HL-60/S4 treated with phorbol 12-myristate 13-acetate at 8.2 ng/mL for 4 days and 3 days (cell line): ENCODE data around the gene ZNG1B.
"Not testable (repeated sequence)": the region's sequence is repeated elsewhere in the genome, so short reads cannot be mapped to it uniquely, and the experiment has no call there.

ENCODE experiments used
- in situ Hi-C: fragments of 300-500 bp; cut with MboI; formaldehyde crosslinking; loops from 2 replicates; pipeline ENCODE4 v1.15.0; 2022; ENCODE audit warnings: low sequenced_read_pairs

The ZNG1B gene

DNA sequence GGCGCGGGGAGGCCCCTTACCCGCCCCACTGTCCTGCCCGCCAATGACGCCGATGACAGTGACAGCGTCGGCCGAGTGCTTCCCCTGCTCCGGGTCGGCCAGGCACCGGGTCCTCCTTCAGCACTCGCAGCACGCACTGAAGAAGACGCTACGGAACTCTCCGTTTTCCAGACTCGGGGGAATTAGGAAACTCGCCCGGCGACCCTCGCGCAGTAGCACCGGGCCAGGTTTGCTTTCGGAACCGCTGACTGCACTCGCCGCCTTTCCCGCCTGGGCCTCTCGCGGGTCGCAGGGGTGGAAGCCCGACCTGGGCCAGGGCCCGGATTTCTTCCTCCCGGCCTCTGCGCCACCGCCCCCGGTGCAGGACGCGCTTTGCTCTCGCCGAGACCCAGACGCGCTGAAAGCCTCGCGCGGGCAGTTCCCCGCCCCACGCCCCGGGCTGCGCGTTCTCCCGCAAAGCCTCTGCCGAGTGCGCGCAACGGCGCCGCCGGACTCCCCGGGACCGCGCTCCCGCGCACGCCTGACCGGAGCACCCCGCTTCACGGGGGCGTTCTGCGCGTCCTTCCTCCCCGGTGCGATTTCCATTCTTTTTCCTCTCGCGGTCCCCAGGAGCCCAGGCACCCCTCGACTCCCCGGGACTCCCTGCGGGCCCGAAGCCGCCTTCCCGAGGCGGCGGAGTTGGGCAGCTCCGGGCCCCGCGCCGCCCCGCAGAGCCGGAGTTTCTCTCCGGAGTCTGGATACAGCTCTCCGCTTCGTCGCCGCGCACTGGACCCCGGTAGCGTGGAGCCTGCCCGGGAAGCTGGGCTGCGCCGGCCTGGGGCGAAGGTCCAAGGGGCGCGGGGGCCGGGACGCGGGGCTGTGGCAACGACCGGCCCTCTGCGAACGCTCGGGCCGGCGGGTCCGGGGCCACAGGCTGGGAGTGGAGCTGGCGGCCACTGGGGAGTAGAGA lies 65.9 kb downstream of the ZNG1B start:
- in situ Hi-C loops = not testable (repeated sequence)

DNA sequence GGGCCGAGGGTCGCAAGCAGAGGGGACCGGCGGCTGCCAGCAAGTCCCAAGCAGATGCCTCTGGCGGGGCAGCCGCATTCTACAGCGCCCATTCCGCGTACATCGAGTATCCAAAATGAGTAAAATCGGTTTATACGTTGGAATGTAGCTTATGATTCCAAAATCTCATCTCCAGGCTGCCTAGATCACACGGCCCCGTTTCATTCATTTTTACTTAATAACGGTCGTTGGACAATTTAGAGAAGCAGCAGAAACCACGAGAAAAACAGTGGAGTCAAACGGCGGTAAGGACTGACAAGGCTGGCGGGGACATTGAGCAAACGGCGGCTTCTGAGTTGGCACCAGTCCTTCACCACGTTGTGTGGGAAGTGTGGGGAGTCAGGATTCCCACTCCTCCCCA lies 66.6 kb downstream of the ZNG1B start:
- in situ Hi-C loops = not testable (repeated sequence)

GRCh38 chr2:113507394-113508140 lies 70.1 kb downstream of the ZNG1B start:
- in situ Hi-C loops = not testable (repeated sequence)

- in situ Hi-C loops = not testable (repeated sequence)
Measured at GRCh38 chr2:113508187-113508586, 70.7 kb downstream of the ZNG1B start.

- in situ Hi-C loops = not testable (repeated sequence)
Measured at GRCh38 chr2:113510913-113511312, 73.4 kb downstream of the ZNG1B start.

DNA sequence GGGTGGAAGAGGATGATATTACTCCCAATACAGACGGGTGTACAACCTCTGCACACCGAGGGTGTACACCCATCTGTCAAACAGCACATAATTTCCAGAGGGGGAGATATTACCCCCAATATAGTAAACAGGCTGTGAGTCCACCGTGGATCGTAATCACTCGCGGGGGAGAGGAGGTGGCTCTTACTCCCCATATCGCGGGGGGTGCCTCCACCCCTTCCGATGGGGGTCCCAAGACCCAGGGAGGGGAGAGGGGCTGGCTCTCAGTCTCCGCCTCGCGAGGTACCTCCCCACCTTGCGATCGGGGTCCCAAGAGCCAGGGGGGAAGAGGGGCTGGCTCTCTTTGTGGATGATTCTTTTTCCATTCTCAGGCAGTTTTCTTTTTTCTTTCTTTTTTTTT lies 74.4 kb downstream of the ZNG1B start:
- in situ Hi-C loops = not testable (repeated sequence)

DNA sequence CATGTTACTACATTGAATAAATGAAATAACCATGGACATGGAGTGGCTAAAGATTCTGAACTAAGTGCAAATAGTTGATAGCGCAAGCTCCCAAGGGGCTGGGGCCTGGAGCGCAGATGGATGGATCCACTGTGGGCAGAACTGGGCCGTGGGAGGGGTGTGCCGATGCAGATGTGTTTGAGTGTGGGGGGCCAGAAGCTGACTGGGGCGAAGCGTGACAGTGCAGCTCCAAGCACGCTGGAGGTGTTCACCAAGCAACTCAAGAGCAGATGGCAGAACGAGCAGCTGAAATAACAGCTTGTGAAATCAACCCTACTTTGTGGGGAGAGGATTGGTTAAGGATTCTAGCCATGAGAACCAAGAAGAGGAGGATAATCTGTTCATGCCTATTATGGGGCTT lies 78.0 kb downstream of the ZNG1B start:
- in situ Hi-C loops = not testable (repeated sequence)

DNA sequence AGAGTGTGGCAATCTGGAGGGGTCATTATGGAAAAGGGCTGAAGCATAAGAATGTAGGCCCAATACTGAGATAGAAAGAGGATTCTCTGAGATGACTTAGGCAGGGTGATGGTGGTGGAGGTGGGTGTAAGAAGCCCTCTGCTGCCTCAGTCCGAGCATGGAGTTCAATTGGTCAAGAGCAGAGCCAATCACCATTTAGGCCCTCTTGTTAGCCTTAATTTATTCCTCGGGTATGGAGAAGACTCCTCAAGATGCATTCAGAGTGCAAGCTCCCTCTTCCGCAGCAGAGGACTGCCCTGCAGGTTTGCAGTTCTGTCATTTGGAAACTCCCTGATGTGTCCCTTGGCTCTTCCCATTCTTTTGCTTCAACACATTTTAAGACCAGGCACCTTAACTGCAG lies 78.5 kb downstream of the ZNG1B start:
- in situ Hi-C loops = not testable (repeated sequence)

GRCh38 chr2:113517025-113517424 lies 79.5 kb downstream of the ZNG1B start:
- in situ Hi-C loops = not testable (repeated sequence)

DNA sequence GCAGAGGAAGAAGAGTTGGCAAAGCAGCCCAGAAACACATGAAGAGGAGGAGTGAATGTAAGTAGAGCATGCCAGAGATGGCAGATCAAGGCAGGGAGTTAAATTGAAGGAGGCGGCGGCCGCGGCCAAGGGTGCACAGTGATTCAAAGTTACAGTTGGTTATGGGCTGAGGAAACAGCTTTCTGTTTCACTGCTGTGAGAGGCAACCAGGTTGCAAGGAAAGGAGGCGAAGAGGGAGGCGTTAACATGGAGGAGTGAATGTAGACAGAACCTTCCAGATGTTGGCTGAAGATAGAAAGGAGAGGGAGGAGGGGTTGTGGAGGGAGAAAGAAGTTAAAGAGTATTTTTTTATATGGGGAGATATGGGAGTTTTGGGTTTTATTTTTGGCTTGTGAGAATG lies 83.3 kb downstream of the ZNG1B start:
- in situ Hi-C loops = not testable (repeated sequence)

DNA sequence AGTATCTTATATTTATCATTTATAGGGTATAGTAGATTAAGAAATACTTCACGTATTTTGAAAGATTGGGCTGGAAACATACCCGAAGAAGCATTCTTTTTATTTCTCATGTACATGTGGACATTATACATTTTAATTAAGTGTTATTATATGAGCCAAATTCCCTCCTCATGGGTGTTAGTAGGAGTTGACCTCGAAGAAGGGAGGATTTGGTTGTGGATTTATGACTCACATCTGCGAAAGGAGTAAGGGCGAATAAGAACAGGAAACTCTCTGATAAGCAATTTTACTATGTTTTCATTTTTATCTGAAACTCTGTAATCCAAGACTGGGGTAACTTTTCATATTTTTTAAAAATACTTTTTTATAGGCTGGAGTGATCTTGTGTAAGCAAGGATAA lies 84.0 kb downstream of the ZNG1B start:
- in situ Hi-C loops = not testable (repeated sequence)

GRCh38 chr2:113524986-113525385 lies 87.5 kb downstream of the ZNG1B start:
- in situ Hi-C loops = not testable (repeated sequence)

DNA sequence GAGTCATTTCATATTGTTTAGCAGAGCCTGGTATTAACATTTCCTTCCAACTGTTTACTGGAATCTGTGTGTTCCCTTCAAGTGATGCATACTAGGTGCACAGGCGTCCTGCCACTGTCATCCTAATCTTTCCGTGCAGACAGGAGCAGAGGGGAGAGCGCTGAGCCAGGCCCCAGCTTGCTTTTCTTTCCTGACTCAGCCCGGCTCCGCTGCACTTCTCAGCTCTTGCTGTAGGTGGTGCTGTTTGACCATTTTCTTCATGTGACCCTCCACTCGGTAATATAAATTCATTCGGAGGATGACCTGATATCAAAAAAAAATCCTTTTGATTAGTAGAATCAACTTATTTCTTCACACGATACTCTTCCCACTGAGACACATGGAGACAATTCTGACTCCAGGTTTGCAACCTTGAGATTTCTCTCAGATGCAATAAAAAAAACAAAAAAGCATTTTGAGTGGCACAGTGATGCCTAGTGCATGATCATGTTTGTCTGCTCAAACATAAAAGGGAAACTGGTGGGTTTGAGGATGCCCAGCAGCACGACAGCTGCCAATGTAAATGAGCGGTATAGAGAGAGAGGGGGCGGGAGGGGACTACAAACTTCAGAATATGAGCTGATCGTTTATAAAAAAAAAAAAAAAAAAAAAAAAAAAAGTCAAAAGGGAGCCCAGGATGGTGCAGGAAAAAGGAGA lies 90.0 kb downstream of the ZNG1B start:
- in situ Hi-C loops = not testable (repeated sequence)

- in situ Hi-C loops = not testable (repeated sequence)
Measured at GRCh38 chr2:113528126-113528525, 90.6 kb downstream of the ZNG1B start.

GRCh38 chr2:113528904-113529303 lies 91.4 kb downstream of the ZNG1B start:
- in situ Hi-C loops = not testable (repeated sequence)

GRCh38 chr2:113532991-113533390 lies 95.5 kb downstream of the ZNG1B start:
- in situ Hi-C loops = not testable (repeated sequence)

GRCh38 chr2:113536573-113536972 lies 99.1 kb downstream of the ZNG1B start:
- in situ Hi-C loops = not testable (repeated sequence)

DNA sequence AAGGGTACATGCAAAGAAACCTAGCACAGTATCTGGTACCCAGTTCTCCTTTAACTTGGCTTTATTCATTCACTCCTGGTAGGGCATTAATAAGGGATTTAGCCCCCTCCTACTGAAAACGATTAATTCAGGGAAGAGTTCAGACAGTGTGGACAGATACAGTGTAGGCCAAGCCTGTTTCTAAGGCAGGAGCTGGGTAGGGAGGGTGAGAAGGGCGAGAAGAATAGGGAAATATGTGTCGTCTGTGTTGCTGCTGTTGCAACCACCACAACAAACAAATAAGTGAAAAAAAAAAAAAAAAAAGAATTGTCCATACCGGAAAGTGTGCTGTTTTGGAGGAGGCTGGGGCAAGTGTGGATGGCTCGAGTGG lies 103.3 kb downstream of the ZNG1B start:
- in situ Hi-C loops = not testable (repeated sequence)

DNA sequence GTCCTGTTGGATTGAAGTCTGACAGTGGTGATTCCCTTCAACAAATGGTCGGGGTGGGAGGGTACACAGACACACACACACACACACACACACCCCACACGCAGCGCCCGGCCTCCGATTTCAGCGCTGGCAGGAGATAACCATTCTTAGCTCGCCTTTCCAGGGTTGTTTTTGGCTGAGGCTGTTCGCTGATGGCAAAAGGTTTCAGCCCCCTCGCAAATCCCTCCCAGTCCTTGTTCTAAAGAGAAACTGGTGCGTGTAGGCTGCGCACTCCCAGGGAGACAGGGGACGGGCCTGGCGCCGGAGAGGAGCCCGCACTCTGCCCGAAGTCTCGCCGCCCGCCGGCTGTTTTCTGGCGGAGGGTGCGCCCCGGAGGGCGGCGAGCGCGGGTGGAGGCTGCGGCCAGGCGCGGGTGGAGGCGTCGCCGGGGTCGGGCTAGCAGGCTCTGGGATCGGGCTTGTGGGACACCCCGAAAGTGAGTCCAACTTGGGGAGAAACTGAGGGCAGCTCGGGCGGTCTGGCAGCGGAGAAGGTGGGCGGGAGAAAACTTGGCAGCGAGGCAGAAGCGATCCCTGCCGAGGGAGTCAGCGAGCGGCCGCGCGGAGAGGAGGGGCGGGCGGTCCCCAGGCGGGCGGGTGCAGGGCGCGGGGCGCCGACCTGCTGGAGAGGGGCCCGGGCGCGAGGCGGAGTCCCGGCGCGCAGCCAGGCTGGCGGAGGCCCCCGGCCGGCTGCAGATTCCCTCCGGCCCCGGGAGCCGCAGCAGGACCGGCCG lies 103.9 kb downstream of the ZNG1B start:
- in situ Hi-C loops = not testable (repeated sequence)

DNA sequence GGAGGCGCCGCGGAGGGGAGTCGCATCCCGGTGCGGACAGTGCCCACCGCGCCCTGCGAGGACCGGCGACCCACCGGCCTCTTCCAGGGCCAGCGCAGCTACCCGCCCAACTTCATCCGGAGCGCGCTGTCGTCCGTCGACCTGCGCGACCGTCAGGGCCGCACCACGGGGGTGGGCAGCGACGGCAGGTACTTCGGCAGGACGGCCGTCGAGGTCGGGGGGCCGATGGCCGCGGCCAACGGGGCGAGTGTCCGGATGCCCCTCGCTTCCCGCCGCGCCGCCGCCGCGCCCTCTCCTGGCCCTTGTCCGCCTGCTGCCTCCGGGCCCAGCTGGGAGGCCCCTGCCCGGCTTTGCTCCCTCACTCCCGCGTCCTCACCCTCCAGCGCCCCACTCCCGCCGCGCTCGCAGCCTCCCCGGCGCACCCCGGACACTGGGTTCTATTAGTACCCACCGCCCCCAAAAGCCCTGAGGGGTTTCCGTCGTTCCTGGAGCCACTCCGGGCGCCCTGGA lies 104.5 kb downstream of the ZNG1B start:
- in situ Hi-C loops = not testable (repeated sequence)
